ENCODE measurements around the gene PCNX3.
A peak's percentile ranks its signal among the peaks of the same experiment; 100 is the strongest.
"Not testable (repeated sequence)": the region's sequence is repeated elsewhere in the genome, so short reads cannot be mapped to it uniquely, and the experiment has no call there.

Gene PCNX3

GRCh38 chr11:65658174-65659021 lies 42.8 kb downstream of the PCNX3 start:
- H3K4me3 ChIP-seq (ENCODE audit: low read depth in 1 of 2, low read length in 2 of 2): no peak overlapping the region
- H3K27ac ChIP-seq (ENCODE audit: low read depth, low read length): no peak overlapping the region
- H3K9ac ChIP-seq (ENCODE audit: low read length): no peak overlapping the region
- H3K36me3 ChIP-seq (ENCODE audit: insufficient read depth, low read length): peaks cover 75% of the 10 kb centered on the region
- no peaks in the 10 kb centered on the region for H3K27me3 ChIP-seq (ENCODE audit: control insufficient read depth in 1 of 2, insufficient read depth in 2 of 2, low read length in 2 of 2)
- peaks cover 31% of the 10 kb centered on the region for H3K4me1 ChIP-seq (ENCODE audit: insufficient read depth, low read length)
- H3K9me3 ChIP-seq (ENCODE audit: low read length): no peaks in the 10 kb centered on the region

DNA sequence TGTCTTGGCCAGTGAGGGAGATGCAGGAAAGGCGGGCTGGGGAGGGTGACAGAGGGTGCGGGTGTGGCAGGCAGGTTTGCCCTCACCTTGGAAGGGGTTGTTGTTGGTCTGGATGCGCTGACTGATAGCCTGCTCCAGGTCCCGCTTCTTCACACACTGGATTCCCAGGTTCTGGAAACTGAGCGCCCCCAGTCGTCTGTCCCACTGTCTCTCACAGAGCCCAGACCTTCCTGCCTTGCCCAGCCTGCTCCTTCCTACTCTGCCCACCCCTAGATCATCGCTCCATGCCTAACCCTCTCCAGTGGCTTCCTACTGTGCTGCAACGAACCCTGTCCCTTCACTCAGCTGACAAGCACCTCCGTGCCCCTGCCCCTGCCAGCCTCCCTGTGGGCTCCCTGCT lies 44.5 kb downstream of the PCNX3 start:
- H3K4me1 ChIP-seq (ENCODE audit: insufficient read depth, low read length): peaks cover 21% of the 10 kb centered on the region
- no peak overlapping the region for H3K9ac ChIP-seq (ENCODE audit: low read length)
- no peak overlapping the region for H3K27ac ChIP-seq (ENCODE audit: low read depth, low read length)

GRCh38 chr11:65660908-65661307 lies 45.3 kb downstream of the PCNX3 start:
- H3K27ac ChIP-seq (ENCODE audit: low read depth, low read length); H3K27me3 ChIP-seq (ENCODE audit: control insufficient read depth in 1 of 2, insufficient read depth in 2 of 2, low read length in 2 of 2); H3K4me3 ChIP-seq (ENCODE audit: low read depth in 1 of 2, low read length in 2 of 2); H3K9me3 ChIP-seq (ENCODE audit: low read length): not testable (repeated sequence)
- H3K4me1 ChIP-seq (ENCODE audit: insufficient read depth, low read length): peaks cover 21% of the 10 kb centered on the region
- peak overlapping the region; percentile 100 for H3K9ac ChIP-seq (ENCODE audit: low read length)
- H3K36me3 ChIP-seq (ENCODE audit: insufficient read depth, low read length): peaks cover 55% of the 10 kb centered on the region

More for the DNA sequence above, 44.5 kb downstream of the PCNX3 start:
- H3K9me3 ChIP-seq (ENCODE audit: low read length): no peaks in the 10 kb centered on the region
- no peak overlapping the region for H3K4me3 ChIP-seq (ENCODE audit: low read depth in 1 of 2, low read length in 2 of 2)
- H3K36me3 ChIP-seq (ENCODE audit: insufficient read depth, low read length): peaks cover 64% of the 10 kb centered on the region
- no peaks in the 10 kb centered on the region for H3K27me3 ChIP-seq (ENCODE audit: control insufficient read depth in 1 of 2, insufficient read depth in 2 of 2, low read length in 2 of 2)

DNA sequence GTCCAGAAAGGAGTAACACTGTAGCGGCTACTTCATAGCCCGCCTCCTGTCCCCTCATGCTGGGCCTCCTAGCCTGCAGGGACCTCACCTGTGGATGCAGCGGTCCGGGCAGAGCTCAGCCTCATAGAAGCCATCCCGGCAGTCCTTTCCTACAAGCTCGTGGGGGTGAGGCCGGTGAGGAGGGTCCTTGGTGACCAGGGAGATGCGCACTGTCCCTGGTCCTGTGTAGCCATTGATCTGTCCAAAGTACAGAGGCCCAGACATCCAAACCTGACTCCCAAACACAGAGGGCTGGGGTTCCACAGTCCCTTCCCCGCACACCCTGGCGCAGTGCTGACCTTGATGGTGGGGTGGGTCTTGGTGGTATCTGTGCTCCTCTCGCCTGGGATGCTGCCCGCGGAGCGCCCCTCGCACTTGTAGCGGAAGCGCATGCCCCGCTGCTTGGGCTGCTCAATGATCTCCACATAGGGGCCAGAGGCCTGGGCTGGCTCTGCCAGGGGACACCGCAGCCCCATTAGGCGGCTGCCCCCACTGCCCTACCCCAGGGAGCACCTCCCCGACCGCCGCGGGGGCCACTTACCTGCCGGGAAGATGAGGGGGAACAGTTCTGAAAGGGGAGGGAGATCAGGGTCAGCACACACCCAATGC lies 46.1 kb downstream of the PCNX3 start:
- H3K27me3 ChIP-seq (ENCODE audit: control insufficient read depth in 1 of 2, insufficient read depth in 2 of 2, low read length in 2 of 2): no peaks in the 10 kb centered on the region
- H3K4me1 ChIP-seq (ENCODE audit: insufficient read depth, low read length): peaks cover 21% of the 10 kb centered on the region
- no peaks in the 10 kb centered on the region for H3K9me3 ChIP-seq (ENCODE audit: low read length)
- peak overlapping the region; percentile 99 for H3K27ac ChIP-seq (ENCODE audit: low read depth, low read length)
- H3K36me3 ChIP-seq (ENCODE audit: insufficient read depth, low read length): peaks cover 47% of the 10 kb centered on the region
- H3K9ac ChIP-seq (ENCODE audit: low read length): peak overlapping the region; percentile 100
- H3K4me3 ChIP-seq (ENCODE audit: low read depth in 1 of 2, low read length in 2 of 2): peak overlapping the region; percentile 67 to 100

GRCh38 chr11:65662247-65662798 lies 46.7 kb downstream of the PCNX3 start:
- H3K9ac ChIP-seq (ENCODE audit: low read length): peak overlapping the region; percentile 100
- peaks cover 41% of the 10 kb centered on the region for H3K36me3 ChIP-seq (ENCODE audit: insufficient read depth, low read length)
- no peaks in the 10 kb centered on the region for H3K9me3 ChIP-seq (ENCODE audit: low read length)
- peak overlapping the region; percentile 99 for H3K27ac ChIP-seq (ENCODE audit: low read depth, low read length)
- peak overlapping the region; percentile 67 to 100 for H3K4me3 ChIP-seq (ENCODE audit: low read depth in 1 of 2, low read length in 2 of 2)
- H3K27me3 ChIP-seq (ENCODE audit: control insufficient read depth in 1 of 2, insufficient read depth in 2 of 2, low read length in 2 of 2): no peaks in the 10 kb centered on the region
- H3K4me1 ChIP-seq (ENCODE audit: insufficient read depth, low read length): peaks cover 21% of the 10 kb centered on the region

- Histone ChIP-seq H3K4me1 (ENCODE audit: insufficient read depth, low read length) (peaks cover 21% of the 10 kb centered on the region), H3K9me3 (ENCODE audit: low read length) (no peaks in the 10 kb centered on the region), H3K36me3 (ENCODE audit: insufficient read depth, low read length) (peaks cover 34% of the 10 kb centered on the region), H3K27ac (ENCODE audit: low read depth, low read length) (peak within 1 kb of the TSS; percentile 99), H3K9ac (ENCODE audit: low read length) (peak within 1 kb of the TSS; percentile 100), H3K27me3 (ENCODE audit: control insufficient read depth in 1 of 2, insufficient read depth in 2 of 2, low read length in 2 of 2) (no peaks in the 10 kb centered on the region), H3K4me3 (ENCODE audit: low read depth in 1 of 2, low read length in 2 of 2) (peak within 1 kb of the TSS; percentile 67 to 100)
Measured at GRCh38 chr11:65662799-65663638, 47.4 kb downstream of the PCNX3 start, which contains the start of gene RELA. Gene RELA, minus strand, starts transcription at chr11:65662916. Its CDS starts 84 bp downstream, at chr11:65662832.

- H3K4me1 ChIP-seq (ENCODE audit: insufficient read depth, low read length): peaks cover 21% of the 10 kb centered on the region
- H3K36me3 ChIP-seq (ENCODE audit: insufficient read depth, low read length): peaks cover 27% of the 10 kb centered on the region
- peak overlapping the region; percentile 98 for H3K27ac ChIP-seq (ENCODE audit: low read depth, low read length)
- peak overlapping the region; percentile 85 for H3K9ac ChIP-seq (ENCODE audit: low read length)
- H3K4me3 ChIP-seq (ENCODE audit: low read depth in 1 of 2, low read length in 2 of 2): peak overlapping the region; percentile 56 to 100
- no peaks in the 10 kb centered on the region for H3K9me3 ChIP-seq (ENCODE audit: low read length)
- no peaks in the 10 kb centered on the region for H3K27me3 ChIP-seq (ENCODE audit: control insufficient read depth in 1 of 2, insufficient read depth in 2 of 2, low read length in 2 of 2)
Measured at GRCh38 chr11:65663639-65664200, 48.1 kb downstream of the PCNX3 start.

DNA sequence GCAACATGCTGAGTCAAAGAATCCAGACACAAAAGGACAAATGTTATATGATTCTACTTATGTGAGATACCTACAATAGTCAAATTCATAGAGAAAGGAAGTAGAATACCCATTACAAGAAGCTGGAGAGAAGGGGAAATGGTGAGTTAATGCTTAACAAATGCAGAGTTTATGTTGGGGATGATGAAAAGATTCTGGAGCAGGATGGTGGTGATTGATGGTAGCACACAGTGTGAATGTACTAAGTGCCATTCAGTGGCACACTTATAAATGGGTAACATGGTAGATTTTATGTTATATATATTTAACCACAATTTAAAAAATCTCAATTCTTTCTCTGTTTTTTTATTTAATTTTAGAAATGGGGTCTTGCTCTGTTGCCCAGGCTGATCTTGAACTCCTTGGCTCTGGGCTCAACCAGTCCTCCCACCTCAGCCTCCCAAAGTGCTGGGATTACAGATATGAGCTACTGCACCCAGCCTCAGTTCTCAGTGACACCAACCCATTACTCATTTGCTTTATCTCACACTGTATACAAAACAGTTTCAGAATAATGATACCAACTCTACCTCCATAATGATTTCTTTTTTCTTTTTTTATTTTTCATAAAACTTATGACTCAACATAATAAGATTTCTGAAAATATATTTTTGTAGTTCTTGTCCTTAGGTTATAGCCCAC lies 56.7 kb downstream of the PCNX3 start:
- no peaks in the 10 kb centered on the region for H3K4me1 ChIP-seq (ENCODE audit: insufficient read depth, low read length)
- no peaks in the 10 kb centered on the region for H3K9me3 ChIP-seq (ENCODE audit: low read length)
- no peaks in the 10 kb centered on the region for H3K36me3 ChIP-seq (ENCODE audit: insufficient read depth, low read length)
- H3K27ac ChIP-seq (ENCODE audit: low read depth, low read length): no peak overlapping the region
- H3K9ac ChIP-seq (ENCODE audit: low read length): no peak overlapping the region
- H3K4me3 ChIP-seq (ENCODE audit: low read depth in 1 of 2, low read length in 2 of 2): no peak overlapping the region
- no peaks in the 10 kb centered on the region for H3K27me3 ChIP-seq (ENCODE audit: control insufficient read depth in 1 of 2, insufficient read depth in 2 of 2, low read length in 2 of 2)

GRCh38 chr11:65672982-65673381 lies 57.4 kb downstream of the PCNX3 start:
- Histone ChIP-seq H3K9ac (ENCODE audit: low read length) (no peak overlapping the region), H3K4me1 (ENCODE audit: insufficient read depth, low read length) (no peaks in the 10 kb centered on the region), H3K4me3 (ENCODE audit: low read depth in 1 of 2, low read length in 2 of 2) (no peak overlapping the region), H3K36me3 (ENCODE audit: insufficient read depth, low read length) (no peaks in the 10 kb centered on the region), H3K9me3 (ENCODE audit: low read length) (no peaks in the 10 kb centered on the region), H3K27me3 (ENCODE audit: control insufficient read depth in 1 of 2, insufficient read depth in 2 of 2, low read length in 2 of 2) (no peaks in the 10 kb centered on the region), H3K27ac (ENCODE audit: low read depth, low read length) (no peak overlapping the region)

GRCh38 chr11:65680192-65680743 lies 64.7 kb downstream of the PCNX3 start:
- Histone ChIP-seq H3K9me3 (ENCODE audit: low read length) (no peaks in the 10 kb centered on the region), H3K4me1 (ENCODE audit: insufficient read depth, low read length) (peaks cover under 1% of the 10 kb centered on the region), H3K27ac (ENCODE audit: low read depth, low read length) (no peak overlapping the region), H3K27me3 (ENCODE audit: control insufficient read depth in 1 of 2, insufficient read depth in 2 of 2, low read length in 2 of 2) (no peaks in the 10 kb centered on the region), H3K9ac (ENCODE audit: low read length) (no peak overlapping the region), H3K36me3 (ENCODE audit: insufficient read depth, low read length) (no peaks in the 10 kb centered on the region), H3K4me3 (ENCODE audit: low read depth in 1 of 2, low read length in 2 of 2) (no peak overlapping the region)

Measured in muscle layer of colon (tissue), 2 donors.